ENCODE measurements around the gene SGSH. TPM values are rescaled to one million over a fixed set of nuclear protein-coding genes. Genes with fewer than 3 reads are reported as not detected.

SGSH gene
- total RNA-seq, 1 donor from 2014 or later: 25.6 TPM

- DNase-seq (ENCODE audit: low spot score) (no peak), ATAC-seq (no peak)
Measured at GRCh38 chr17:80189611-80190010, 30.5 kb downstream of the SGSH start.

GRCh38 chr17:80187515-80187941 lies 32.6 kb downstream of the SGSH start:
- DNase-seq (ENCODE audit: low spot score) (no peak), ATAC-seq (peak; percentile 65)

GRCh38 chr17:80187090-80187489 lies 33.0 kb downstream of the SGSH start:
- no peak for ATAC-seq
- no peak for DNase-seq (ENCODE audit: low spot score)

- DNase-seq (ENCODE audit: low spot score) (no peak), ATAC-seq (no peak)
Measured at GRCh38 chr17:80185968-80186367, 34.2 kb downstream of the SGSH start.

- DNase-seq (ENCODE audit: low spot score) (no peak), ATAC-seq (no peak)
Measured at GRCh38 chr17:80184423-80184714, 35.8 kb downstream of the SGSH start.

GRCh38 chr17:80183581-80184422 lies 36.3 kb downstream of the SGSH start:
- DNase-seq (ENCODE audit: low spot score): no peak

GRCh38 chr17:80182845-80183223 lies 37.3 kb downstream of the SGSH start:
- ATAC-seq (no peak), DNase-seq (ENCODE audit: low spot score) (no peak)

More at GRCh38 chr17:80183581-80184422, 36.3 kb downstream of the SGSH start:
- ATAC-seq: no peak

GRCh38 chr17:80182118-80182844 lies 37.9 kb downstream of the SGSH start:
- no peak for ATAC-seq
- no peak for DNase-seq (ENCODE audit: low spot score)

- DNase-seq (ENCODE audit: low spot score) (no peak), ATAC-seq (no peak)
Measured at GRCh38 chr17:80181431-80181830, 38.7 kb downstream of the SGSH start.

GRCh38 chr17:80180192-80180591 lies 39.9 kb downstream of the SGSH start:
- DNase-seq (ENCODE audit: low spot score) (no peak), ATAC-seq (no peak)

GRCh38 chr17:80177986-80178595 lies 42.0 kb downstream of the SGSH start:
- no peak for ATAC-seq
- DNase-seq (ENCODE audit: low spot score): no peak

- DNase-seq (ENCODE audit: low spot score) (no peak), ATAC-seq (no peak)
Measured at GRCh38 chr17:80176757-80177156, 43.4 kb downstream of the SGSH start.

- no peak for DNase-seq (ENCODE audit: low spot score)
- no peak for ATAC-seq
Measured at GRCh38 chr17:80173916-80174315, 46.2 kb downstream of the SGSH start.

GRCh38 chr17:80173126-80173525 lies 47.0 kb downstream of the SGSH start:
- ATAC-seq (no peak), DNase-seq (ENCODE audit: low spot score) (no peak)

- no peak for ATAC-seq
- no peak for DNase-seq (ENCODE audit: low spot score)
Measured at GRCh38 chr17:80171681-80172080, 48.5 kb downstream of the SGSH start.

- DNase-seq (ENCODE audit: low spot score) (no peak), ATAC-seq (no peak)
Measured at GRCh38 chr17:80169784-80170500, 50.2 kb downstream of the SGSH start, which contains the start of gene CARD14. CARD14 (plus strand) TSS chr17:80170030; CDS start chr17:80181439, 11,409 bp downstream.

- no peak for DNase-seq (ENCODE audit: low spot score)
- ATAC-seq: no peak
Measured at GRCh38 chr17:80169107-80169506, 51.0 kb downstream of the SGSH start.

GRCh38 chr17:80168371-80168770 lies 51.8 kb downstream of the SGSH start:
- ATAC-seq (no peak), DNase-seq (ENCODE audit: low spot score) (no peak)

GRCh38 chr17:80166446-80166845 lies 53.7 kb downstream of the SGSH start:
- ATAC-seq (no peak), DNase-seq (ENCODE audit: low spot score) (no peak)

GRCh38 chr17:80164185-80164584 lies 55.9 kb downstream of the SGSH start:
- ATAC-seq (no peak), DNase-seq (ENCODE audit: low spot score) (no peak)

- no peak for DNase-seq (ENCODE audit: low spot score)
- ATAC-seq: no peak
Measured at GRCh38 chr17:80163336-80163735, 56.8 kb downstream of the SGSH start.
